NCI-H1092 (cell line): ENCODE data around the gene TMEM108.
"Not testable (repeated sequence)": the region's sequence is repeated elsewhere in the genome, so short reads cannot be mapped to it uniquely, and the experiment has no call there.

Experiments used
- DNase-seq: peaks from one replicate; lab custom pipeline; 2025; lab: John Stamatoyannopoulos, UW

TMEM108 gene

GRCh38 chr3:133038089-133038730 lies at the start of gene TMEM108:
TMEM108 (plus strand) TSS chr3:133038391.
- DNase-seq: peak; percentile 97

DNA sequence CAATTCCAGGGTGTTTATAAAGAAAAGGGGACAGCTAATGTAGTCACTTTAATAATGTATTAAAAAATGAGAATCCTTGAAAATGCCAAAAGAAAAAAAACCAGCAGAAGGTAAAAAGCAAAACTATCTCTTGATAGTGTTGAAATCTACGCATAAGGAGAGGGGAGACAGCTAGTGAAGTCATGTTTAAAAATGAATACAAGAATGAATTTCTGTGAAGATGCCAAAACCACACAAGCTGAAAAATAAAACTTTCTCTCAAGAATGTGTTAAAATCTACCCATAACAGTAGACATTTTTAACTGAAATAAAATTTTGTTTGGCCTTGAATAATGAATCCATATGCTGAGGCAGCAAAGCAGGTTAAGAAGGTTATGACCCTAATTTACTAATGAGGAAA lies 42.2 kb upstream of the TMEM108 start:
- no peak for DNase-seq

DNA sequence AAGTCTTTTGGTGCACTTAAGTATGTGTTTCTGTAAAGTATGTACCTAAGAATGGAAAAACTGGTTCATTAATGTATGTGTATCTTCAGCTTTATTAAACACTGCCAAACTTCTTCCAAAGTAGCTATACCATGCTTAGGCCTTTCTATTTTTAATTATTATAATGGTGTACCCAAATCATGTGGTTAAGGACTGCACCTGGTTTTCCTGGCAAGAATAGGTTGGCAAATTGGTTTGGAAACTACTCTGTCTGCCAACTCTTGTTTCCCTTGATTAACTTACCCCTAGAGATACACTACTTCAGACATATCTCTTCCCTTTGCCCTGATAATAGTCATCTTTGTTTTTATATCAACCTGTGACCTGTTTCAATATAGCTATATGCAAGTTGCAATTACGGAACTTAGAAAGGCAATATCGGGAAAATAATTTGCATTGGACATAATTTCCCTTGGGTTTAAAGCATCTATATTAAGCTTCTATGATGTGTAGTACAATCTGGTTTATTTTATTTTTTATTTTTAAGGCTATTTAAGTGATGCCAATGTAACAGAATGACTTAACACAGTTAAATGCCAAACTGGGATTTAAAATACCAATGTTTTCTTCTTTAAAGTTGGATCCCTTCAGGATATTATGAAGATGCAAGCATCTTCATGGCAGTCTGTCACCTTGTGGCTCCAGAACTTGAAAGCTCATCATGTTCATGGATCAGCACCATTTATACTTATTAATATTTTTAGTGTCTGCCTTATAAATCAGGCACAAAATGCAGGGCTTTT lies 40.6 kb upstream of the TMEM108 start:
- no peak for DNase-seq

DNA sequence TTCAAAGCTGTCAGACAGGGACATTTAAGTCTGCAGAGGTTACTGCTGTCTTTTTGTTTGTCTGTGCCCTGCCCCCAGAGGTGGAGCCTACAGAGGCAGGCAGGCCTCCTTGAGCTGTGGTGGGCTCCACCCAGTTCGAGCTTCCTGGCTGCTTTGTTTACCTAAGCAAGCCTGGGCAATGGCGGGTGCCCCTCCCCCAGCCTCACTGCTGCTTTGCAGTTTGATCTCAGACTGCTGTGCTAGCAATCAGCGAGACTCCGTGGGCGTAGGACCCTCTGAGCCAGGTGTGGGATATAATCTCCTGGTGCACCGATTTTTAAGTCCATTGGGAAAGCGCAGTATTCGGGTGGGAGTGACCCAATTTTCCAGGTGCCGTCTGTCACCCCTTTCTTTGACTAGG lies 33.2 kb upstream of the TMEM108 start:
- DNase-seq: not testable (repeated sequence)

- DNase-seq: no peak
Measured at GRCh38 chr3:133007601-133008000, 30.6 kb upstream of the TMEM108 start.

- no peak for DNase-seq
Measured at GRCh38 chr3:133014325-133014724, 23.9 kb upstream of the TMEM108 start.

DNA sequence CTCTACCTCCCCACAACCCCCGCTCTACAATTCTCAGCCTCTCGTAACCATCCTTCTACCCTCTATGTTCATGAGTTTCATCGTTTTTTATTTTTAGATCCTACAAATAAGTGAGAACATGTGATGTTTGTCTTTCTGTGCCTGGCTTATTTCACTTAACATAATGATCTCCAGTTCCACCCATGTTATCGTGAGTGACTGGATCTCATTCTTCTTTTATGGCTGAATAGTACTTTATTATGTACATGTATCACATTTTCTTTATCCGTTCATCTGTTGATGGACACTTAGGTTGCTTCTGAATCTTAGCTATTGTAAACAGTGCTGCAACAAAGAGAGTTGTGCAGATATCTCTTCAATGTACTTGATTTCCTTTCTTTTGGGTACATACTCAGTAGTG lies 22.6 kb upstream of the TMEM108 start:
- DNase-seq: not testable (repeated sequence)

GRCh38 chr3:133016838-133017309 lies 21.3 kb upstream of the TMEM108 start:
- no peak for DNase-seq

- no peak for DNase-seq
Measured at GRCh38 chr3:133018921-133019320, 19.3 kb upstream of the TMEM108 start.

- DNase-seq: no peak
Measured at GRCh38 chr3:133021206-133021605, 17.0 kb upstream of the TMEM108 start.

GRCh38 chr3:133023362-133023761 lies 14.8 kb upstream of the TMEM108 start:
- DNase-seq: no peak

- DNase-seq: no peak
Measured at GRCh38 chr3:133025546-133025945, 12.6 kb upstream of the TMEM108 start.

DNA sequence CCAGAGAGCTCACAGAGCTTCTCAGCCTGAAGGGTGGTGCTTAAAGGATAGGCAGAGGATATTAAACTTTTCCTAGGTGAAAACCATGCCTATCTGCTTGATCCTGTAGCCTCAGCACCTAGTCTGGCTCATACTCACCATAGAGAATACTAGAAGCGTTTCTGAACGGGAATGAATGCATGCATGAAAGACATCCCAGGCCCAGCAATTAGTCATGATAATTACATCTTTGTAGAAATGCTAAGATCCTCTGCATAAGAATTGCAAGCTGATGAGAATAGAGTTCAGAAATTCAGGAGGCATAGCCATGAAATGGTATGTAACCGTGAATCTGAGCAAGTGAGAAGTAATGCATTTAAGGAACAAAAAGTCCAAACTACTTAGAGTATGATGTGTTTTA lies 5.9 kb upstream of the TMEM108 start:
- DNase-seq: no peak

- DNase-seq: peak; percentile 50
Measured at GRCh38 chr3:133037436-133037835, 755 bp upstream of the TMEM108 start.

DNA sequence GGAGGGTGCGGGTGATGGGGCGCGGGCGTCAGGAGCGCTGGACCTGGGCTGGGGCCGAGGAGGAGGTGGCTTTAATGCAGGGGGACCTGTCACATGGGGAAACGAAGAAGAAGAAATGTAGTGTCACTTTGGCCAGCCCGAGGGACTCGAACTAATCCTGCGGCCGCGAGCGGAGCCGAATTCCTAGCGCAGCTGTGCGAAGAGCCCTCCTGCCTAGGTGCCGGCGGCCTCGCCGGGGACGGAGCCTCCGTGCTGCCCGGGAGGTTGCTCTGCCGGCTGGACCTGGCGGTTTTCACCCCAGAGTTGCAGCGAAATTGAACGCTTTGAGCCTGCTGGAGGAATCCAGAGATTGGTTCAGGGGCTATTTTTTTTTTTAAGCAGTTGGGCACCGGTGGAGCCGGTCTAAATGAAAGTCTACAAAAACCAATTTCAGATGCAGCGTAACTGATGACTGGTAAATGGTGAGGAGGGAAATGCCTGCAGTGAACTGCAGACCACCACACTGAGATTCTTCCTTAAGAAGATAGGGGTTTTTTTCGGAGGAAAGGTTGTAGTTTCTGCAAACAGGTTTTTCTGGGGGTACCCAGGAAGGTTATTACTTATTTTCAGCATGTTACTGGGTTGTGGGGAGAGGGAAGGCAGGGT lies 662 bp downstream of the TMEM108 start:
- no peak for DNase-seq

GRCh38 chr3:133040696-133041523 lies 2.7 kb downstream of the TMEM108 start:
- DNase-seq: peak; percentile 83

GRCh38 chr3:133041524-133041829 lies 3.3 kb downstream of the TMEM108 start:
- no peak for DNase-seq

DNA sequence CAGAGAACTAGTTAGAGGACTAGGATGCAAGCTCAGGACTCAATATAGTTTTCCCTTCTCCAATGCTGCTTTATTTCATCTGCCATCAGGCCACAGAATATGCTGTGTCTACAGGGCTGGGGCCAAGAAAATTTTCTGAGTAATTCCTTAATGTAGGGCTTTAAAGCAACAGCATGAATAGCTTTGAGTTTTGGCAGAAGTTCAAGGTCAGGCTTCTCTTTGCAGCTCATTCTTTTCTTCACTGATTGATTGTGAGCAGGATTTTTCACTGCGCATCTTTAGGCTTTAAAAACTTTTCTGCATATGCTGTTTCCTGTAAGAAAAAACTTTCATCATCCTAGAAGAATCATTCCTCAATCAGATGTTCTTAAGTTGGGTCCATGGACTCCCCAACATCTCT lies 4.6 kb downstream of the TMEM108 start:
- DNase-seq: no peak

GRCh38 chr3:133047980-133048379 lies 9.8 kb downstream of the TMEM108 start:
- DNase-seq: no peak

- no peak for DNase-seq
Measured at GRCh38 chr3:133049491-133049890, 11.3 kb downstream of the TMEM108 start.

DNA sequence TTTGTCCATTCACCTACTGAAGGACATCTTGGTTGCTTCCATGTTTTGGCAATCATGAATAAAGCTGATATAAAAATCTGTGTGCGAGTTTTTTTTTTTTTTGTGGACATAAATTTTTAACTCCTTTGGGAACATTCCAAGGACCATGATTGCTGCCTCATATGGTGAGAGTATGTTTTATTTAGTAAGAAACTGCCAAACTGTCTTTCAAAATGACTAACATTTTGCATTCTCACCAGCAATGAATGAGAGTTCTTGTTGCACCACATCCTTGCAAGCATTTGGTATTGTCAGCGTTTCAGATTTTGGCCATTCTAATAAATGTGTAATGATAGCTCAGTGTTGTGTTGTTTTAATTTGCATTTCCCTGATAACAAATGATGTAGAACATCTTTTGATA lies 12.7 kb downstream of the TMEM108 start:
- no peak for DNase-seq

DNA sequence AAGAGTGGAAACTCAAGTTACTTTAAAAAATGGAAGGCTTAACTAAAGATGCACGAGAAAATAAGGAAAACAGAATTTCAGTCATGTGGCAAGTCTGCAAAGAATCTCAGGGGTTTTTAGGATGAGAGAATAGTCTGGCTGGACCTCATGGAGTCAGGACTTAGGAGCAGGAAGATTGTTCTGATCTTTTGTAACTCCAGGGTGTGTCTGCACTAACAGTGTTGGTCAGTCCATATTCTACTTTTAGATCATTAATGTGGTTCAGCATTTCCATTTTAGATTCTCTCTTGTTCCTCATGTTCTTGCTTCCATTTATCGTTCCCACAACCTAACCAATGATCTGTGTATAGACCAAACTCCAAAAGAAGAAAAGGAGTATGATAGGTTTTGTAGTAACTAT lies 15.3 kb downstream of the TMEM108 start:
- no peak for DNase-seq
